GM21381 (cell line): ENCODE results near the gene ASTN1.
"Not testable (repeated sequence)": the region's sequence is repeated elsewhere in the genome, so short reads cannot be mapped to it uniquely, and the experiment has no call there.

Experiments used
- ATAC-seq: cut with Tn5 transposase; IDR thresholded peaks from one replicate; pipeline ENCODE4 v1.9.1; 2021; ENCODE audit warnings: mild to moderate bottlenecking, moderate library complexity; ENCODE audit not compliant: unreplicated experiment

The ASTN1 gene

DNA sequence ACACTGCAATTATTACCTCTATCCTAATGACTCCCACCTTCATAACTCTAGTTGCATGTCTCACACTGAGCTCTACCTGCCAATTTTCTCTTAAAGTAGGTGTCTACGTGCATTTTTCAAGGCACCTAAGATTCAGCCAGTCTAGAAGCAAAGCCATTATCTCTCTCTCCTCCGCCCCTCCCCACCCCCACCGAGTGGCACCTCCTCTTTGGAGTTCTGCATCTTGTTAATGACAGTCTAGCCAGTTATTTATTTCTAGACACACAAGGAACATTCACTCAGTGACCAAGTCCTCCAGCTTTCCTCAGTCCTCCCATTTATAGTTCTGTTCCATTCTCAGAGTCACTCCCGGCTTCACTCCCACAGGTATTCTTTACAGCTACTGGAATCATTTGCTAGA, 47.6 kb downstream of the ASTN1 start:
- no peak for ATAC-seq

DNA sequence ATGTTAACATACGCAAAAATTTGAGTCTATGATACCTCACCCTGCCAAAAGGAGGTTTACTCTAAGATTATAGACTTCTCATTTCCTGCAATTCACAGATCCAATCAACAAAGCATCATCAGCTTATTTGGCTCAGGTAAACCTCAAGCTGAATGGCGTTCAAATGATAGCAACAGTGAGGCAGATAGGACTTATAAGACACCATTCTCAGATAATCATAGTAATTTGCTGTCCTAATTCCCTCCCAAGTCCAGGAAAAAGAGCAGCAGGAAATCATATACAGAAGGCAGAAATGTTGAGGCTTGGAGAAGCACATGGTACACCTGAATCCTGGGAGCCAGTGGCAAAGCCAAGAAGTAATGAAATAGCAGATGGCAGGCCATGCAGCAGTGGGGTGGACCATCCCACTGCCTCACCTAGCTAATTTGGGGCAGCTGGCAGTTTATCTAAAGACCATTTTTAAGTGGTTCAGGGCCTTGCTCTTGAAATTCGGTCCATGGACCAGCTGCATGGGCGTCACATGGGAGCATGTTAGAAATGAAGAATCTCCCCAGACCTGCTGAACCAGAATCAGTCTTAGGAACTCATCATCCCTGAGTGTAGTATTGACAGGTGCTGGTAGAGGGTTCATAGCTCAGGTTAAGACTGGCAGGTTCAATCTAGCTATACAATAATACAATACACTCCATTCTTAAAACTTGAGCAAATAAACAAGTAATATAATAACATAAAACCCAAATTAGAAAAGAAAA, 57.7 kb downstream of the ASTN1 start:
- no peak for ATAC-seq

DNA sequence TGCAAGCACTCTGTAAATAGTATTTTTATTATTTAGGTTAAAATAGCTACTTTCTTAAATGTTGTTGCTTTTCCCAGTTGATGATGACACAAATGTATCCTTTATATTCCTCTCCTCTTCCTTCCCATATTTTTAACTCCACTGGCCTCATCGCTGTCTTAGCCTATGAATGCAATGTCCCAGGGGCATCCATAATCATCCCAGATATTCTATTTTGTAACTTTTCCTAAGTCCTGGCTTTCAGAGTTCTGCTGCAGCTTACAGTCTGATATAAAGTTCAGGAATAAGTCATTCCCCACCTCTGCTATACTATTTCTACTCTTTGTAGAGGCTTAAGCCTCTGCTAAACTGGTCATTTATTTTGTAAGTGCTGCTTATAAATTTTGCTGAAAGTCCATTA, 58.3 kb downstream of the ASTN1 start:
- ATAC-seq = no peak

DNA sequence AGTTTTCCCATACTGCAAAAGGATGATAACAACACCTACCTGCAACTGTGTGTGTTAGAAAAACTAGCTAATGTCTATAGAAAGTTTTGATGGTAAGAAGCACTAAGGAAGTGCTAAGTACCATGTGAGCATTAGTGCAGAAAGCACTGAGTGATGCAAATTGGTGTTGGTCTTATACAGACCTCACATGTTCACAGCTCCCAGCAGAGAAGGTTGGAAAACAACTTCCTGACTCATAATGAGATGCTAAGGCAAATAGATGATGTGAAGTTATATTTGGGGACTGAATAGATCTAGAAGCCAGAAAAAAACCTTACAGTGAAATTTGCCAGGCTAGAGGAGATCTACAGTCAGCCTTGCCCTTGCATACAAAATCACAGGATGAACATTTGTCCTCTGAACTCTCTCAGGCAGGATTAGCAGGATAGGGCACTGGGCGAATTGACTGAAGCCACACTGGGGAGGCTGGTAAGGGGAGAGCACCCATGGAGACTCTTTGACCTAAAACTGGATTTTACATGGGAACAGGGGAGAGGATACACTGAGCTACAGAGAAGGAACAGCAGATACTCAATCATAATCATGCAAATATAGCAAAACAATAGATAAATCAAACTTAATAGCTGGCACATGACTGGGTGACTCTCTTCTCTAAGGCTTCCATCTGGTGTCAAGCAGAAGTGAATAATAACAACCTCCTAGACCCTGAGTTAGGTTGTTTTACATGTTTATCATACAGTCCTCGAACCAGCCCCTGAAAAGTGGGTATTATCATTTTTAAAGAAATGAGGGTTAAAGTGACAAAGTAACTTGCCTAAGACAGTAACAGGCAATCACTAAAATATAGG, 61.3 kb downstream of the ASTN1 start:
- ATAC-seq = no peak

DNA sequence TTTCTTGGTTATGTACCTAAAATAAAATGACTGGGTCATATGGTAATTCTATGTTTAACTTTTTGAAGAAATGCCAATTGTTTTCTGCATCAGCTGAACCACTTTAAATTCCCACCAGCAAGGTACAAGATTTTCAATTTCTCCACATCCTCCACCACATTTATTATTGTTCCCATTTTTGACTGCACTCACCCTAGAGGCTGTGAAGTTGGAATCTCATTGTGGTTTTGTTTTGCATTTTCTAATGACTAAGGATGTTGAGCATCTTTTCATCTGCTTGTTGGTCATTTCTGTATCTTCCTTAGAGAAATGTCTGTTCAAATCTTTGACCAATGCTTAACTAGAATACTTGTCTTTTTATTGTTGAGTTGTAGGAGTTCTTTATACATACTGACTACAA, 72.5 kb downstream of the ASTN1 start:
- no peak for ATAC-seq

DNA sequence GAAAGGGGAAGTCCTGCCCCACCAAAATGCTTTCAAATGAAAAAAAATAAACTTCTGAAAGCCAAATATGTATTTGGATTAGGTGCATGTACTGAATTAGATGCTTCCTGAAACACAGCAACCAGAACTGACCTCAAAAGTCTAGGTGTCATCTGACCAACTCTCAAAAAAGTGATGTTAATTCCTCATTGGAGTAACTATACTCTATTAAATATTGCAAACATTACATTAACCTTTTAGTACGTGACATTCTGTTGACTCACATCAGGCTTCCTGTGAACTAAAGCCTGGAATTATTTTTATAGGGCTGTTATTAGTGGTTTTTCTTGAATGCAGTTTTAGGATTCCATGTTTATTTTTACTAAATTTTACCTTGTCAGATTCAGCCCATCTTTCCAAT, 73.5 kb downstream of the ASTN1 start:
- no peak for ATAC-seq

DNA sequence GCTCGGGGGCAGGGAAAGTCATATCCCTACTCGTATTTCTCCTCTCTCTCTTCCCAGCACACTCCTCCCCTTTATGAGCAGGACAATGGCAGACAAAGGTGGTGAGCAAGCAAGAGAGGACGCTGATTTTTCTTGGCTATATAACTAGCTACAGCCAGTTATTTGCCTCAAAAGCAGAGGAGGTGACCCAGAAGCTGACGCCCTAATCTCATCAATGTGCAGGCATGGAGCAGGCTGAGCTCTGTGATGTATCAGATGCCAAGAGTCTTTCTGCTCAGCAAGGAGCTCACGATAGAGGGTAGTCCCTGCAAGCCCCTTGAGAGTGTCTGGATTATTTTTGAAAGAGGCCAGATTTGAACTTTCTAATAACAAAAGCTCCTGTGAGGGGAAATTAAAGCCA, 75.5 kb downstream of the ASTN1 start:
- no peak for ATAC-seq

DNA sequence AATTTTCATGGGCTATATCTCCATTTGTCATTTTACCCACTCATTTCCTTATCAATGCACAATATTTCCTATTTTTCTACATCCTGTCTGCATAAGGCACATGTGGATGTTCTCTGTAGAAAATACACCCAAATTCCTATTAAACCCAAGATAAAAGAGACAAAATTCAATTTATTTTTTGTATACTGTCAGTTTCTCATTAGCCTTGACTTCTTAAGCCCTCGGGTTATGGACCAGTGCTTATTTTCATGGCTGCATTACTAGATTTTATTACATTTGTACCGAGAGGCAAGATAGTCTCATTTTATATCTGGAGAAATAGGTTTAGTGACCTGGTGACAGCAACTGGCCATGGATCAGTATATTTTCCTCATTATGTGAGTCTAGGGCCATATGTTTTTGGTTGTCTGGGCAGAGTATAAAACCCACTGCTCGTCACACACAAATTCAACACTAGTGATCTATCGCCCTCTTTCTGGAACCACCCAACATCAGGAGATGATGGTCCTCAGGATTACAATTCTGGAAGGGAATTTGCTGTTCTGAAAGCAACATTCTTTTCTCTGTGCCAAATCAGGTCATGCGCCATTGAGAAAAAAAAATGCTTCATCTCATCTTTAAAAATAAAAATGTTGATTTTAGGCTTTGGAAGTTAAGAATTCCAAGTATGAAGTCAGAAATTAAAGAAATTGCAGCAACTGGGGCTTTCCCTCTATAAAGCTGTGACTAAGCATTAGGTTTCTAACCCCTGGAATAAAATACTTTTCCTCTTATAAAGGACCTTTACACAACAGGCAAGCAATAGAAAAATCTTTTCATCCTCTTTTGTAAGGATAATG, 81.4 kb downstream of the ASTN1 start:
- no peak for ATAC-seq

DNA sequence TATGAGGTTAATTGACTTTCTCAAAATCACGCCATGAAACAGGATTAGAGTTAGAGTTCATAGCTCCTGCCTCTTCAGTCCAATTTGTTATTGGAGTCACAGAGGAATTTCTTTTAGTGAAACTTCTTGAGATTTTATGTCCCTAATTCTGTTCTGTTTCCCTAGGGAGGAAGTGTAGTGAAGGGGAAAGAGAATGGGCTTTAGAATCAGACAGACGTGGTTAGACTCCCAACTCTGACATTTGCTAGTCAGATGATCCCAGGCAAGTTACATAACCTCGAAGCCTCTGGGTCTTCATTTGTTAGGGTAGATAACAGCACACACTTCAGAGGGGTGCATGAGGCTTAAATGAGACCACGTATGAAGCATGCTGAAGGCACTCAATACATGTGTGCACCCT, 83.9 kb downstream of the ASTN1 start:
- no peak for ATAC-seq

DNA sequence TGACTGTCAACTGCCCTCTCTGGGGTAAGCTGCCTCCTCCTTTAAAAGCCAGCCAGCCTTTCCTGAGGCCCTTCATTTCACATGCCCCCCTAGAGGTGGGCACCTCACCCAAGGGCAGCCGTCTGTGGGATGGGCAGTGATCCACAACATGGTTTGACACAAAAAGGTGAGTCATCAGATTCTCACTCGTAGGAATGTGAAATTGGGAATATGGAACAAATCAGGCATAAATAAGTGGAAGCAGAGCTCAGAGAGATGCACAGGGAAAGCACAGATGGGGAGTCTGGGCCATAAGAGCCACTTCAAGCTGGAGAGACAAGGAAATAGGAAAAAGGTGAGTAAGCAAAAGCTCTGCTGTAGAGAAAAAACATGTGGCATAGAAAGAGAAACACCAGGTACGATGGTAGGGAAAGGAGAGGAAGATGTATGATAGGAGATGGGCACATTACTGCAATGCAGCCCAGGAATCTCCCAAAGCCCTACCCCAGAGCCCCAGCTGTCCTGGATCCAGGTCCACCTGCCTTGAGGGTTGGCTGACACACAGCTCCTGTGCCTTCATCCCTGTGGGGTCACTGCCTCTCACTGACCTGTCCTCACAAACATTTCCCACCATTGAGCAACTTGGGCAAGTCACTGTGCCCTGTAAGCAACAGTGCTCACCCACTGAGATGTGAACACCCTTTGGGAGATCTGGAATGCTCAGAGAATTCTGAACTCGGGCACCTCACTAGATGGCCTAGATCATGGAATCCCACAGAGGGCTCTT, 86.6 kb downstream of the ASTN1 start:
- no peak for ATAC-seq

DNA sequence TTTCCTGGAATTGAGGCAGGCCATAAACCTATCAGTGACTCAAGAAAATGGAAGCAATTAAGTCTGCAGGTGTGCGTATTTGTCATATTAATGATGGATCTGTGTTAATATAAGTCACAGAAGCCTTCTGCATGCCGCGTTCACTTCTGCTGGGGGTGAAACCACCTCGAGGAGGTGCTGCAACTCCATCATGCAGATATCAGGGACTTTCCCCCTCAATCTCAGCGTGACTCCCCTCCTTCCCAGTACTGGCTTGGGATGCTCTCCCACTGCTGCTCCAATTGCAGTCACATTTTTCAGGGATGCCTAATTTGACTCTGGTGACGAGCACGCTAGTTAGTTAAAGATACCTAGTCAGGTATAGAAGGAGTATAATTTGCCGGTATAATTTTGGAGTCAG, 87.5 kb downstream of the ASTN1 start:
- ATAC-seq = no peak

DNA sequence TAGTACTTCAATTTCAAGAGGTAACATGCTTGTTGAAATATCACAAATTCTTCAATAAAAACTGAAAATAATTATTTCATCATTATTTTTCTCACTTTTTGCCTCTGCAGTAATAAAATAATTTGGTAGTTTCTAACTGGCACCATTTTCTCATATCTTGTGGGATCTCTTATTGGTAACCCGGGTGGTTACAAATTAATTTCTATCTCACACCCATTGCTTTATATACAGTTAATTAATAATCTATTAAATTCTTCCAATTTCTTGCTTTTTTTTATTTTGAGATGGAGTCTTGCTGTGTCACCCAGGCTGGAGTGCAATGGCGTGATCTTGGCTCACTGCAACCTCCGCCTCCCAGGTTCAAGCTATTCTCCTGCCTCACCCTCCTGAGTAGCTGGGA, 89.7 kb downstream of the ASTN1 start:
- not testable (repeated sequence) for ATAC-seq

DNA sequence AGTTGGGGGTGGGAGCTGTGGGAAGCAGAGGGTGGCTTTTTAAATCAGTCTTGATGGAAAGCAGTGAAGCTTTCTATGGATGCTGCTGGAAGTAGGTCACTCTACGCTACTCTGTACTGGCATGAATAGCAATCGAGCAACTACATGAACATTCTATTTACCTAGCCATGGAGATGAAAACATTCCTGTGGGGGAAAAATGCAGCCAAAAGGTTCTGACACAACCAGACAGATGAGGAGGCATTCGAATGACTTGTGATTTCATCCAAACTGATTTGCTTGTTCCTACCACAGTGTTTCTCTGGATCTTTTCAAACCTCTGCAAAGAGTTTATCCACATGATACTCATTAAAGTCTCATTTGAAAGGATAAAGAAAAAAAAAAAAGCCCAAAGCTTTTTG, 95.0 kb downstream of the ASTN1 start:
- ATAC-seq = no peak

DNA sequence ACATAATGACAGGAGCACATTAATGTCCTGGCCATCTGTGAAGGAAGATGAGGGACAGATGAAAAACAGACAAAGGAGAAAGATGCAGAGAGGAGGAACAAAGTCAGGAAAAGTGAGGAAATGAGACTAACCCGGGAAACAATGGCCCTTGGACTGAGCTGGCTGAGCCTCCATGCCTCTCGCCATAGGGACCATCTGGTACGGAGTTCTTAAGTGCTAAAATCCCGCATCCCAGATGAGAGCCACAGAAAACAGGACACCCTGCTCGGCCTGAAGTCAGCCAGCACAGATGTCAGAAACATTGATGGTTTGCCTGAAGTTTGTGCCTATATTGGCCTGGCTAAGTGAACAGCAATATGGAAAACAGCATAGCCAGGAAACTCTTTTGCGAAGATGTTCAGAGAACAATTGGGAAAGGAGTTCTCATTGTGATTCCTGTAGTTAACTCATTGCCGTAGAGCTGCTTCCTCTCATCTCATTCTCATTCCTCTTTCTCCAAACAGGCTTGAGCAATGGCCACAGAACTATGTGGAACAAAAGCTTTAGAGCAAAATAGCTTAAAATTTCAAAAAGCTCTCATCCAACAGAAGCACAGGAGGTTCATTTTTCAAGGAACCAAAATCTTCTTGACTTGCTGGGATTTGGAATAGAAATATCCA, 96.6 kb downstream of the ASTN1 start:
- ATAC-seq = no peak

DNA sequence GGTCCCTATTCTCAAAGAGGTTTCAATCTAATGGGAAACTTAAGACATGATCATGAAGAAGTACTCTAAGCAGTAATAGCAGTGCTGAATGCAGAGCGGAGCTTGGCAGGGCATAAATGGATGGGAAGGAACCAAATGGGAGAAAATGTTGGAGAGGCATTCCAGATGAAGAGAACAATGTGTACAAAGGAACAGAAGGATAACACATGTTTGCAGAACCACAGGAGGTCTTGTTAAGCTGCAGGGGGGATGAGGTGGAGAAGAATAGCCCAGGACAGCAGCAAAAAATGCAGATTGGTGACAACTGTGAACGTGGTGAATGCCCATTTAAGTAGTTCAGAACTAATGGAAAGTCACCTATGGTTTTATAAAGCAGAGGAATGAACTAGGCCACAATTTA, 99.1 kb downstream of the ASTN1 start:
- no peak for ATAC-seq

DNA sequence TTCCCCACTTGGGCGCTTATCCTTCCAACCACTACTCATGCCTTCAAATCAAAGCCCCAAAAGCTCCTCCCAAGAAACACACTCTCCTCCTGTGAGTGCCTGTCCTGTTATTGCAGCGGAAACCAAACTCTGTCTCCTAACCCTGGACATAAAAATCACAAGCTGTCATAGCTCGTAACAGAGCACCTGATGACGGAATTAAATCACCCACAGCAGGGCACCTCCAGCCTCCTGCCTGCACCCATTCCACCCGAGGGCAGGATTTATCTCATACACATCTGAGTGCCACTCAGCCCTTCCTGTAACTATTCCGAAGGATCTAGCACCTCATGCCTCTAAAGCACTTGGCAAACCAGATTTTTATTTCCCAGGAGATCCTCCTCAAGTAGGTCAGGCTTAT, 100.9 kb downstream of the ASTN1 start:
- no peak for ATAC-seq

DNA sequence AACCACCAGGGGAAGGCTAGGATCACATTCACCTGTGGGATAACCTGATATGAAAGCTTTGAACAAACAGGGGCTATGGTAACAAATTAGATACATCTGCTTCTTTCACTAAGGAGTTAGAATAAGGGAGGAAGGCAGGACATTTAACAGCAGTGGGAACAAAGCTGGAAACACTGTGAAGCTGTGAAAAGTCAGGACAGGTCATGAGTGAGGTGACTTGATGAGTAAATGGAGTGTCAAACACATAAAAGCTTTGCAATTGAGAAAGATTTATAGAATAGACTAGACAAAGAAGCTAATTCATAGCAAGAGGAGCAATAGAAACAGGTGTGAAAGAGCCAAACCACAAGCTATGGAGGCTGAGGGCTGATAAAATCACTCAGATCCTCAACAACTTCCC, 110.0 kb downstream of the ASTN1 start:
- ATAC-seq = no peak

DNA sequence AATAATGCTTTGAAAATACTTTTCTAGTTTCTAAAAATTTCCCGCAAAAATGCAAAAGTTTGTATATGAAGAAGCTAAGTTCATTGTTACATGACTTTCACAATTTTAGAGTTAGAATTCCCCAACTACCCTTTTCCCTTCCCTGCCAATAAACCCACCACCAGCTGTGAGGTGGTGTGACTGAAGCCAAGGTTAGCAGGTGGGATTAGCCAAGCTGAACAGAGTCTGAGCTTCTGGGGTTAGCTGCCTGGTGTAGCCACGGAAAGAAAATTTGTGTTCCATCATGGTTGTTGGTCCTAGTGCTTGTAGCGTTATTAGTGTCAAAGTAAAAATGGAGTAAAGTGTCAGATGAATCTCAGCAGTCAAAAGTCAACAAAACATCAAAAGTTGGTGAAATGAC, 110.9 kb downstream of the ASTN1 start:
- ATAC-seq = no peak

DNA sequence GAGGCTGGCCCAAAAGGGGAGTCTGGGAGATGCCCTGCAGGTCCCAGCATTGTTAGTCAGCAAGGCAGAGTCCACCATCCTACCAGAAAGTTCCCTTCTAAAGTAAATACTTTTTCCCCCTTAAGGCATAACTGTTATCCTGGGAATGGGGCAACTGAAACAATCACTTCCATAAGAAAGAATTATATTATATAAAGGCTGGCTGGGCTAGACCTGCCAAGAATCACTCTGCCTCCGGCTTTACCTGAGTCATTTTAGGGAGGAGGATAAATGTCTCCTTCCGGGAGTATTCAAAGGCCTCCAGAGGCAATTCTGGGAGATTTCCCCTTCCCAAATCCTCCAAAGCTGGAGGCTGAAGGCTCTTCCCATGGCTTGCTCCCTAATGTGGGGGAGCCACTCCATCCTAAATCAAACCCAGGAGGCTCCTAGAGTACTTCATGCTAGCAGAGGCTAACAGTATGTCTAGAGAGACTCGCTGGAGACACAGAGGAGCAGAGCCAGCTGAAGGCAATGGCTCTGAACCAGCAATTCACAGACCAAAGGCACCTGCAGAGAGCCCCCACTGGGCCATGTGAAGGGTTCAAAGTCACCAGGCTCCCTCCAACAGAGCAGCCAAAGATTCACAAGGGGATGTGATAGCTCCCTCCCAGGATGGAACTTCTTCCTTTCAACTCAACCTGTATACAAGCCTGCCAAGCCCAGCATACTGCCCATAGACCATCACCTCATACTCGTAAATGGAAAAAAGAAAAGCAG, 116.0 kb downstream of the ASTN1 start:
- ATAC-seq = no peak

DNA sequence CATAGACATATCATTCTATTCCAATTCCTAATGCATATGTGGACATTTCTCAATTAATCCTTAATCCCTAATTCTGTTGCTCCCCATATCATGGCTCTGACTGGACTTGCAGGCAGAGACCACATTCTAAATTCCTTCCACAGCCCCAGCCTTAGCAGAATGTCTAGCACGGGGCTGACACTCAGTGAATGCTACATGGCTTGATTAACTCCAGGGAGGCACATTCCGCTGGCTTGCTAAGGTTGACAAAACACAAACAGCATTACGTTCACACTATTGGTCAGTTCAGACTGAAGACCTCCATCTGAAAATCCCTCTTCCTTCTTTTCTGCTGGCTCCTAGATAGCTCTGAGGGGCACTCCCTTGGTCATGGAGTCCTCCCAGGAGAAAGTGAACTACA, 119.4 kb downstream of the ASTN1 start:
- ATAC-seq = no peak
